AG08395 (cell line): ENCODE data around the gene CNOT9.
A peak's percentile ranks its signal among the peaks of the same experiment; 100 is the strongest.

ENCODE experiments used
- DNase-seq: peaks from one replicate; pipeline ENCODE4 v3.0.0; 2012; ENCODE audit warnings: mixed read lengths, low spot score

Gene CNOT9

DNA sequence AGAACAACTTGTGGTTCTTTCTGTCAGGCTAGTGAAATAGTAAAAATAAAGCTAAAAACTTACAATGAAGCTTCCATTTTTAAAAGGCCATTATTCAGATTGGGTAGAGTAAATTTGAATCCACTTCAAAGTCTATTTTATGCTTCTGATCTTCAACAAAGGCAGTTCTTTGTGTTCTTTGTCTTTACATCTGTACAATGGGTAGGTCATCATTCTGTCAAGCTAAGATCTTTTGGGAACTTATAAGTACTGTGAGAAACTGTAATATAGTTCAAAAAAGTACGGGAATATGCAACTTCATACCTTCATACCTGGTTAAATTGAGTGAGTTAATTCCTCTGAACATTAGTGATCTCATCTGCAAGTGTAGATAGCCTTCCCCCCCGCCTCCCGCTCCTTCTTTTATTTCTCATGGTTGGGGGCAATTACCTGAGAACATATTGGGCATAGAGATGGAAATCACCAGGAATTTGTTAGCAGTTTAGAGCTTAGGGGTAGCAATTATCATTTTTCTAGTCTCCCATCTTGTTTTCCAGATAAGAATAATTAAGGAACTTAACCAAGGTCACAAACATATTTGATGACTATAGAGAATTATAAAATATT lies 9.7 kb downstream of the CNOT9 start:
- DNase-seq, result no peak

DNA sequence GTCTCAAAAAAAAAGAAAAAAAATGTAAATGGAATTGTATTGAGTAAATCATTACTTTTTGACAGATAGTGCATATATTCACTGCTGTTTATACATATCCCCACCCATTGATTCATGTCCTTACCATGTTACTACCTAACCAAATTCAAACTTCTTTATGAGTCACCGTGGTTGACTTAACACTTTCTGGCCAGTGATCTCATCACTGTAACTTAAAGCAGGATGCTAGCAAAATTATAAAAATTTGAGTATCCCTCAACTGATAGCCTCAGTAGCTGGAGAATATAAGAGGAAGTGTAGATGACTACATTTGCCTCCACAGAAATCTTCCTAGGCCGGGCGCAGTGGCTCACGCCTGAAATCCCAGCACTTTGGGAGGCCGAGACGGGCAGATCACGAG lies 13.4 kb downstream of the CNOT9 start:
- DNase-seq, result peak; percentile 54

DNA sequence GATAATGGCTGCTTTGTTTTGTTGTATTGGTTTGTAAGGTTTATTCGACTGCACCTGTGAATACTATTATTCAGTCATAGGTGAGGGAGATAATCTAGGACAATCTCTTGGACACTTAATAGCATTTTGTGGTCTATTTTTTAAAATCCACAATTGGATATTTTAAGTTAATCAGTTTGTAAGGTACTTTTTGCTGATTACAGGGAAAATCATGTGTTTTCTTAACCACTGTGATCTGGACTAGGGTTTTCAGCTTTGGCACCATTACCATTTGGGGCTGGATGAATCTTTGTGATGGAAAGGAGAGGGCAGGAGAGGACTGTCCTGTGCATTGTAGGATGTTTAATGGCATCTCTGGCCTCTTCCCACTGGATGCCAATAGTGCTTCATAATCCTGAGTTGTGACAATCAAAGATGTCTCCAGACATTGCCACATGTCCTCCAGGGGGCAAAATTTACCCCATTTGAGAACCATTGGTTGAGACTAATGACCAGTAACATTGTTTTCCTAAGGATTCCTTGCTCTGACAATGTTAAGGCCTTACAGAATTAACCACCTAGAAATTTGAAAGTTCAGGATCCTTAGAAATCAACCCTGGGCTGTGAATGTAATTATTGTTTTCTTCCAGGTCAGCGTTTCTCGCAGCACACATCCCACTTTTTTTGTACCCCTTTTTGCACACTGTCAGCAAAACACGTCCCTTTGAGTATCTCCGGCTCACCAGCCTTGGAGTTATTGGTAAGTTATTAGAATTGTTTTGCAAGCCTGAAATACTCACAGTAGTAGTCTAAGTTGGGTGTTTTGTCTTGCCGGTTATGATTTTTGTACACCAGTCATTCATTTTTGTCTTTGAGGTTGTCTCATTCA lies 15.6 kb downstream of the CNOT9 start:
- DNase-seq, result no peak

DNA sequence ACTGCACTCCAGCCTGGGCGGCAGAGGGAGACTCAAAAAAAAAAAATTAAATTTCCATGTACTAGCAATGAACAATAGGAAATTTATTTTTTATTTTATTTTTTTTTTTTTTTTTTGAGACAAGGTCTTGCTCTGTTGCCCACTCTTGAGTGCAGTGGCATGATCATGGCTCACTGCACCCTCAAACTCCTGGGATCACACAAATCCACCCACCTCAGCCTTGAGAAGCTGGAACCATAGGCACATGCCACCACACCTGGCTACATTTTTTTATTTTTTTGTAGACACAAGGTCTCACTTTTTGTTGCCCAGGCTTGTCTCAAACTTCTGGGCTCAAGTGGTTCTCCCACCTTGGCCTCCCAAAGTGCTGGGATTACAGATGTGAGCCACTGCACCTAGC lies 16.9 kb downstream of the CNOT9 start:
- DNase-seq, result no peak

DNA sequence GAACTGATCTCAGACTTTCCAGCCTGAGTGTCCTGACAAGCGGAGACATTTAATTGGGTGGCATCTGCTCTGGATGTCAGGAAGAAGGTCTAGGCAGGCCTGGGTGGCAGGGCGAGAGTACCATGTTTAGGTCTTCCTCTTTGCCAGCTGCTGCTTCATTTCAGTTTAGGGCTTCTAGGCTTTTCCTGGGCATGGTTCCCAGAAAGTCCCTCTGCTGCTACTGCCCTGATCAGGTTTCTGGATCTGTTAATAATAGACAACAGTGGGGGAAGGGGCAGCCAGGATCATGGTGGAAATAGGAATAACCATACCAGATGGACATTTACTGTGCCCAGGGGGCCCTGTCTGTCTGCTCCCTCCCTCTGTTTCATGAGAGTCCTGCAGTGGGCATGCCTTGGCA lies 36.8 kb downstream of the CNOT9 start:
- no peak for DNase-seq

DNA sequence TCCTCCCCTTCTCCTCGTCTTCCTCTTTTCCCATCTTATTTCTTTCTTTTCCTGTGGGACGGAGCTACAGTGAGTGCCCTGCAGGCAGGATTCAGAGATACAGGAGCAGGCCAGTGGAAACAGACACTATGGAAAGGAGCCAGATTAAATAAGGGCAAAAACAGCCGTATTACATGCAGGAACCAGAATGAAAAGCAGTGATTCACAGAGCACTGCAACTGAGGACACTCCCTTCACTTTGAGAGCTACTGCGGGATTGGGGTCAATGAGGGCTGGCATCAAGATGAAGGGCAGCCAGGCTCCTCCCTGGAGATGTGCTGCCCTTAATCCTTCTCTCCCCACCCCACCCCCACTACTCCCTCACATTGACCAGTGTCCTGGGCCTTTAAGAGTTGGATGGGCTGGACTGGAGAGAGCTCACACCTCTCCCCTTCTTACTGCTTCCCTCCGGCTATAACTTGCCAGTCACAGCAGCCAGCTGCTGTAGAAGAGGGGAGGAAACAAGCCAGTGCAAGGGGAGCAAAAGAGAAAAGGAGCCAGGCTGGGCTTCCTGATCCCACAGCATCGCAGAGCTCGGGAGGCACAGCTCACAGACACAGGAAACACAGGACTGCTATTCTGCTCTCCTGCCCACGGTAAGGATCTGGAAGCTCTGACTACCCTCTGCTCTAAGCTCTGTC lies 38.9 kb downstream of the CNOT9 start, which contains the start of gene PLCD4:
Gene PLCD4, plus strand, starts transcription at position 464 of the 680 bp plus-strand sequence. CDS start 7,841 bp downstream, outside the sequence.
- peak; percentile 71 for DNase-seq

DNA sequence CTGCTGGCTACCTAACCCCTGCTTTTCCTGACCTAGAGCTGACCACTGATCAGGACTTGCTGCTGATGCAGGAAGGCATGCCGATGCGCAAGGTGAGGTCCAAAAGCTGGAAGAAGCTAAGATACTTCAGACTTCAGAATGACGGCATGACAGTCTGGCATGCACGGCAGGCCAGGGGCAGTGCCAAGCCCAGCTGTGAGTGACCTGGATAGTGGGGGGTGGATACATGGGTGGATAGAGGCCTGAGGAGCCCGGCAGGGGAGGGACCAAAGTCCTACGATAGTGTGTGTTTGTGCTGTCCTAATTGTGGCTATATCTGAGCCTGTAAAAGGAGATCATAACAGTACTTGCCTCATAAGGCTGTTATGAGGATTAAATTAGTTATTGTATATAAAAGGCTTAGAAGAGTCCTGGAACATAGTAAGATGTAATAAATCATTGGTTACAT lies 47.3 kb downstream of the CNOT9 start:
- no peak for DNase-seq

DNA sequence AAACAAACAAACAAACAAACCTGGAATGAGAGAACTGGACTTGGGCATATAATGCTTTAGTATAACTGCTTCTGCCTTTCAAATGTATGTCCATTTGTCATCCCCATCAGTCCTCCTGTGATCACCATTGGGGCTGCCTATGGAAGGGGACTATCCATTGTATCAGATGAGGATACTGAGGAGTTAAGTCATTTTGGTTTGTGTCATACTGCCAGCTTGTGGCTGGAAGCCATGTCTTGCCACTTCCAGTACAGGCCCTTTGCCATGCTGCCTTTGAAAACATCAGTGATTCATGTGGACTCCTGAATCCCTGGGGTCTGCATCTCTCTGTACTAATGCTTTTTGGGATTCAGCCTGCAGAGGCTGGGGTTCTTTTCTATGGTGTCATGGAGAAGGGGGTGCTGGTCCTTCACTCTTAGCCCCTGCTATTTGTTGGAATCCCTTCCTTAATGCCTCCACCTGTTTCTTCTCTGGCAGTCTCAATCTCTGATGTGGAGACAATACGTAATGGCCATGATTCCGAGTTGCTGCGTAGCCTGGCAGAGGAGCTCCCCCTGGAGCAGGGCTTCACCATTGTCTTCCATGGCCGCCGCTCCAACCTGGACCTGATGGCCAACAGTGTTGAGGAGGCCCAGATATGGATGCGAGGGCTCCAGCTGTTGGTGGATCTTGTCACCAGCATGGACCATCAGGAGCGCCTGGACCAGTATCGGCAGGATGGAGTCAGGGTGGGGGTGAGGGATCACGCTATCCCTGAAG lies 49.6 kb downstream of the CNOT9 start:
- no peak for DNase-seq

DNA sequence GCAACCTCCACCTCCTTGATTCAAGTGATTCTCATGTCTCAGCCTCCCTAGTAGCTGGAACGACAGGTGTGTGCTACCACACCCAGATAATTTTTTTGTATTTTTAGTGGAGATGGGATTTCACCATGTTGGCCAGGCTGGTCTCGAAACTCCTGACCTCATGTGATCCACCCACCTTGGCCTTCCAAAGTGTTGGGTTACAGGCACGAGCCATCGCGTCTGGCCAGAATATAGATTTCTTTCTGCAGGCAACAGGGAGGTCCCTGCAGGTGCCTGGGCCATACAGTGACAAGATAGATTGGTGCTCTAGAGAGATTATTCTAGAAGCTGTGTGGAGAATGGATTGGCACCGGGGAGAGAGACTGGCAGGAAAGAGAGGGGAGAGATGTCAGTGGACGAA lies 52.4 kb downstream of the CNOT9 start:
- no peak for DNase-seq

DNA sequence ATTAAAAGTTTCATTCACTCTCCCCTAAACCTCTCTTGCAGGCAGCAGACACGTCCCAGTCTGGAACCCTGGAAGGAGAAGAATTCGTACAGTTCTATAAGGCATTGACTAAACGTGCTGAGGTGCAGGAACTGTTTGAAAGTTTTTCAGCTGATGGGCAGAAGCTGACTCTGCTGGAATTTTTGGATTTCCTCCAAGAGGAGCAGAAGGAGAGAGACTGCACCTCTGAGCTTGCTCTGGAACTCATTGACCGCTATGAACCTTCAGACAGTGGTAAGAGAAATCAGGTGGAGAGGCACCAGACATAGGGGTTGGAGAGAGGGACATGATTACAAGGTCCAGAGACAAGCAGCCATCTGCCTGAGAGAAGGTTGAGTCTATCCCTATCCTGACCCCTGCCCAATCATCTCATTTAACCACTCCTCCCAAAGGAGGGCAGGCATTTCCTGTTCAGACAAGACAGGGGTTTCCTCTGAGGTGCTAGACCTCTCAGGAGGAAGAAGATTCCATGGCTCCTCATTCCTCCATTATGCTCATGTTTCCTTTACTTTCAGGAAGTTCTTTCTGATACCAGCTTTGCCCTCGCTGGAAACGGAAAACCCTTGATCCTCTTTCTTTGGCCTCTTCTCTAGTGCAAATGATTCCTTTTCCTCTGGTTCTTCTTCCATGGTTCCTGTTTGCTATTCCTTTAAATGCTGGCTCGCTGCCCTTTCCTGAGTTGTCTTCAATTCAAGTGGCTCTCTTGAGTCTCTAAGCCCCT lies 54.1 kb downstream of the CNOT9 start:
- peak; percentile 25 for DNase-seq

DNA sequence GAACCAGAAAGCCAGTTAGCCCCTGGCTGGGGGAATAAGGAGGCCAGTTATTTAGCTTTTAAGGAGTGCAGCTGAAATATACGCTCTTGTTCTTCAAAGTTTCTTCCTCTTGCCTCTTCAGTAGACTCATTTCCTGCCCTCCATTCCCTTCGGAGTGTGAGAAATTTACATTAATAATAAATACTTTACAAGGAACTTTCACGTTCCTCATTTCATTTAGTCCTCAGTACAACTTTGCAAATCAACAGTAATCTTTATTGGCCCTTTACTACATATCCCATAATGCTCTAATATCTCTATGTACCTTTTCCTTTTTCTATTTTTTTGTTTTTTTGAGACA lies 54.7 kb downstream of the CNOT9 start:
- DNase-seq, result no peak

DNA sequence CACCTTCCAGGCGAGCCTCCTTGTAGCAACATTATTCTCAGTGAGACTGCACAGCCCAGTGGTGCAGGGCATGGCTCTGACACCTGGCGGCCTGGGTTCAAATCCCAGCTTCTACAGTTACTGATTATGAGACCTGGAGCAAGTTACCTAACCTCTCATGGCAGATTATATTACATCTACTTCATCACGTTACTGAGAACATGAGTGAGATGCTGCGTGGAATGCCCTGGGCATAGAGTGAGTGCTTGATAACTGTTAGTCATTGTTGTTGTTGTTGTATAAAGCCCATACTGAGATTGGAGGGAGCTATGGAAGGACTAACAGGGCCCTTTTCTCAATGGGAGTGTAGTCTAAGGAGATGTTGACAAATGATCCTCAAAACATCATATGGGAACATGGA lies 57.7 kb downstream of the CNOT9 start:
- DNase-seq, result no peak

DNA sequence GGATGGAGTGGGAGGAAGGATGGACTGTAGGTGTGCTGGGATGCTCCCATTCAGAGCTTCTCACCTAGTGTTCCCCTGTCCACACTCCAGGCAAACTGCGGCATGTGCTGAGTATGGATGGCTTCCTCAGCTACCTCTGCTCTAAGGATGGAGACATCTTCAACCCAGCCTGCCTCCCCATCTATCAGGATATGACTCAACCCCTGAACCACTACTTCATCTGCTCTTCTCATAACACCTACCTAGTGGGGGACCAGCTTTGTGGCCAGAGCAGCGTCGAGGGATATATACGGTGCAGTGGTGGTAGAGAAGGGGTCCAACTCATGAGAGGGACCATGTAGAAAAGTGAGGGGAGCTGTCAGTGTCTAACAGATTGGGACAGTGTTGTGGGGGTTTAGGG lies 59.3 kb downstream of the CNOT9 start:
- DNase-seq, result no peak

DNA sequence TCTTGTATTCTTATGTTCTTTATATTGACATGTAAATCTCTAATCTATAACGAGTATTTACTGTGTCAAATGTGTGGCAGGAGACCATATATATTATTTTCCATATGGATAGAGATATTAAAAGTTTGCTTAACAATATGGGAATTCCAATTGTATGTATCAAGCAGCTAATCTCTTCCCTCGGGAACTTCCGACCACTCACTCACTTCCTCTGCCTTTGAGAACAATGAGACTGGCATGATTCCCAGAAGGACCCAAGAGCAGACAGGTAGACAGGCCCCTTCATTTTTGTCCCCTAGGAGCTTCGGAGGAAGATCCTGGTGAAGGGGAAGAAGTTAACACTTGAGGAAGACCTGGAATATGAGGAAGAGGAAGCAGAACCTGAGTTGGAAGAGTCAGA lies 63.2 kb downstream of the CNOT9 start:
- no peak for DNase-seq

DNA sequence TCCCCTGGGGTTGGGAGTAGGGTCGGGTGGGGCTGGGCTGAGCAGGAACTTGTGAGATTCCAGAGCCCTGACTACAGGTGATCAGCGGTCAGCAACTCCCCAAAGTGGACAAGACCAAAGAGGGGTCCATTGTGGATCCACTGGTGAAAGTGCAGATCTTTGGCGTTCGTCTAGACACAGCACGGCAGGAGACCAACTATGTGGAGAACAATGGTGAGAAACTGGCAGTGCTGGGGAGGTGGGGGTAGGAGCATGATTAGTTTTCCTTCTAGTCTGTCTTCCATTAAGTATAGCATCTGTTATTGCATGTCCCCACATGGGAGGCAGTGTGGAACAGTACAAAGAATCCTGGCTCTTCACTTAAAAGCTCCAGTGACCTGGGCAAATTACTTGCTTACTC lies 67.1 kb downstream of the CNOT9 start:
- no peak for DNase-seq

DNA sequence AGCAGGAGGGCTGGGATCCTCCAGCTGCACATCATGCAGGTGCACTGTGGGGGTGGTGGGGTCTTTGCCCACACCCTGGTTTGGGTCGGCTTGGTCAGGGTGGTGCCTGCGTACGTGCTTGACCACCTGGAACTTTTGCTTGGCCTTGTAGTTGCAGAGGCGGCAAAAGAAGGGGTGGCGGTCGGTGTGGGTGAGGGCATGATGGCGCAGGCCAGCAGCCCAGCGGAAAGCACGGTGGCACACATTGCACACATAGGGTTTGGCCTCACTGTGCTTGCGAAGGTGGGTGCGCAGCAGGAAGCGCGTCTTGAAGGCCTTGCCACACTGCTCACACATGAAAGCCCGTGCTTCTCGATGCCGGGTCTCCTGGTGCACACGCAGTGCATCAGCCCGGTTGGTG lies 69.7 kb downstream of the CNOT9 start:
- DNase-seq, result no peak

DNA sequence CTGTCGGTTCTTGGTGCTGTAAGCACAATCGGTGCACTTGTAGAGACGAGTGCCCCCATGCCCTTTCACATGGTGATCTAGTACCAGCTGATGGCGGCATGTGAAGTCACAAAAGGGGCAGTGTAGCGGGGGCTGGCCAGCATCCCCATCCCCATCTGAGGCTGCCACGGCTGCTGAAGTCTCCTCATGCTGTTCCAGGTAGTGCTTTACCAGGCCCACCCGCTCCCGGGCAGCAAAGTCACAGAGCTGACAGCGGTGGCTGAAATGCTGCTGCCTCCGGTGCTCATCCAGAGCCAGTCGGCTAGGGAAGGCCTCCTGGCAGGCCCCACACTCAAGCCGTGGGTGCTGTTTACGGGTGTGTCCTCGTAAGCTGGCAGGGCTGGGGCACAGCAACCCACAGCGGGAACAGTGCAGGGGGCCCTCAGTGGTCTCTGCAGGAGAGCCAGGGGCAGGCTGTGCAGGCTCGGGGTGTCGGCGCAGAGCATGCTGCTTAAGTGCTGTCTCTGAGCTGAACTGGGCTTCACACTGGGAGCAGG lies 73.5 kb downstream of the CNOT9 start:
- DNase-seq, result no peak

DNA sequence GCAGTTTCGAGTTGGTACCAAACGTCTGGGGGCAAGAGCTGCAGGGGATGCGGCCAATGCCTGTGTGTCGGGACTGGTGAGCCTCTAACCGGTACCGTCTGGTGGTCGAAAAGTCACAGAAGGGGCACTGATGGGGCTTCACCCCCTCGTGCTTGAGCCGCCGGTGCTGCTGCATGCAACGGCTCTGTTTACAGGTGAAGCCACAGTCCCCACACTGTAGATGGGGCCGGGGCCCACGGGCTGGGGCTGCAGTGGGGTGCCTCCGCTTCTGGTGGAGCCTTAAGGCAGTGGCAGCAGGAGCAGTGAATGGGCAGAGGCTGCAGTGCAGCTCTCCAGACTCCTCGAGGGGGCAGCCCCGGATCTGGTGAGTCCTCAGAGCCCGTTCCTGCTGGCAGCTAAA lies 74.1 kb downstream of the CNOT9 start:
- no peak for DNase-seq

DNA sequence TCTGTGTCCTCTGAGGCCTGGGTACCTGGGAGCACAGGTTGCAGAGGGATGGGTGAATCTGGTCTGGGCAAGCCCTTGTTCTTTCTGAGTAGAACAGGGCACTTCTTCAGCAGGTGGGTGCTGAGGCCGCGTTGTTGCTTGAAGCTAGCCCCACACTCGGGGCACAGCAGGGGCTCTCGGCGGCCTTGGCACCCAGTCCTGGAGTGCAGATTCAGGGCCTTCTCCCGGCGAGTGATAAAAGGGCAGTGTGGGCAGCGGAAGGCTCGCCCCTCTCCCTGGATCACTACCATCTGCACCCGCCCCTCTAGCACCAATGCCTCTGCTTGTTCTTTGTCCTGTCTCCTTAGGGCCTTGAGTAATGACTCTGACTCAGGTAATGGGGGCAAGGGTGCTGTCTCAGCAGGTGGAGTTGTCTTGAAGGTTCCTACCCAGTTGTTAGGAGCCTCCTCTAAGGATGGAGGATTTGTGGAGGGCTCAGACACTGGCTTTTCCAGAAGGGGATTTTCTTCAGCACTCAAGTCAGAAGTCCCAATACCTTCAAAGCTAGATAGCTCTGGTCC lies 75.2 kb downstream of the CNOT9 start:
- DNase-seq, result no peak

DNA sequence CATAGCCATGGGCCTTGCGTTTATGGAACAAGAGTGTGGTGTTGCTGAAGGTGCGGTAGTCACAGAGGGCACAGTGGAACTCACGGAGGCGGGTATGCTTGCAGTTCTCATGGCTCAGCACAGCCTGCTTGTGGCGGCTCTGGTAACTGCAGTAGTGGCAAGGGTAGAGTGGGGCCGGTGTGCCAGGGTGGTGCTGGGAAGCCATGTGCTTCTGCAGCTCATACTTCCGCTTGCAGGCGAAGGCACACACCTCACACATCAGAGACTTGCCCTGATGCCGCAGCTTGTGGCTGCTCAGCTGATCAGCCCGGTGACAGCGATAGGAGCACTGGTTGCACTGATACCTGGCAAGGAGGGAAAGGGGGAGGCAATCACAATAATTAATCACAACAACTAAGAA lies 76.1 kb downstream of the CNOT9 start:
- DNase-seq, result no peak

DNA sequence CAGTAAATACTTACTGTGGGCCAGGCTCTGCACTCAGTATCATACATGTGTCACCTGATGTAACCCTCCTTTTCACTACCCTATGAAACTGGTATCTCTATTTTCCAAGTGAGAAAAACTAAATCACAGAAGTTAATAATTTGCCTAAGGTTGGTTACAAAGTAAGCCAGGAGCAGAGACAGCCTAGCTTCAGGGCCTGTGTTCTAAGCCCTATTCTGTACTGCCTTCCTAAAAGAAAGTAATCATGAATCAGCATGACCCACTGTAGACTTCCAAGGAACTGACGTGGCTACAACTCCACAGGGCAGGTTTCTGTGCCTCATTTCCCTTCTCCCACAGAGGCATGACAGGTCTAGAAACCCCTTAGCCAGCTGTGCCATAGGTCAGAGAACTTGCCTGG lies 76.5 kb downstream of the CNOT9 start:
- DNase-seq, result no peak
